ENCODE results near the gene ACVRL1.

The ACVRL1 gene

GRCh38 chr12:51944608-51945233, 37.4 kb downstream of the ACVRL1 start:
- DNase-seq = no peak

GRCh38 chr12:51947246-51947996, 40.1 kb downstream of the ACVRL1 start:
- DNase-seq = no peak

GRCh38 chr12:51948066-51948465, 40.8 kb downstream of the ACVRL1 start:
- no peak for DNase-seq

- DNase-seq = no peak
These were observed 42.2 kb downstream of the ACVRL1 start for GRCh38 chr12:51949342-51950030.

- DNase-seq = no peak
These were observed 43.4 kb downstream of the ACVRL1 start for GRCh38 chr12:51950682-51951198.

- peak; percentile 91 for DNase-seq
These were observed 44.0 kb downstream of the ACVRL1 start, which contains the start of gene ACVR1B for GRCh38 chr12:51951199-51951842. Gene ACVR1B, plus strand, starts transcription at chr12:51951699. Its CDS starts 45 bp downstream, at chr12:51951744.

GRCh38 chr12:51951843-51952722, 44.8 kb downstream of the ACVRL1 start:
- no peak for DNase-seq

GRCh38 chr12:51953089-51953488, 45.8 kb downstream of the ACVRL1 start:
- DNase-seq = no peak

GRCh38 chr12:51953864-51954263, 46.6 kb downstream of the ACVRL1 start:
- no peak for DNase-seq

GRCh38 chr12:51954561-51955361, 47.5 kb downstream of the ACVRL1 start:
- DNase-seq = no peak

- DNase-seq = no peak
These were observed 48.4 kb downstream of the ACVRL1 start for GRCh38 chr12:51955702-51956101.

GRCh38 chr12:51958542-51958941, 51.2 kb downstream of the ACVRL1 start:
- no peak for DNase-seq

GRCh38 chr12:51959211-51959610, 51.9 kb downstream of the ACVRL1 start:
- DNase-seq = no peak

- DNase-seq = no peak
These were observed 52.6 kb downstream of the ACVRL1 start for GRCh38 chr12:51959921-51960320.

- DNase-seq = no peak
These were observed 53.2 kb downstream of the ACVRL1 start for GRCh38 chr12:51960488-51960887.

- DNase-seq = no peak
These were observed 53.6 kb downstream of the ACVRL1 start for GRCh38 chr12:51960890-51961289.

GRCh38 chr12:51961834-51962233, 54.5 kb downstream of the ACVRL1 start:
- no peak for DNase-seq

GRCh38 chr12:51962737-51963136, 55.4 kb downstream of the ACVRL1 start:
- no peak for DNase-seq

- no peak for DNase-seq
These were observed 56.2 kb downstream of the ACVRL1 start for GRCh38 chr12:51963477-51963876.

GRCh38 chr12:51969643-51970042, 62.3 kb downstream of the ACVRL1 start:
- no peak for DNase-seq

Measured in NCI-H510A (cell line).